MG63 (cell line): Measurements from ENCODE around the gene MACROD2. TPM values are rescaled to one million over a fixed set of nuclear protein-coding genes. Genes with fewer than 3 reads are reported as not detected.
"Not testable (repeated sequence)": the region's sequence is repeated elsewhere in the genome, so short reads cannot be mapped to it uniquely, and the experiment has no call there.

Experiments
- DNase-seq: peaks from one replicate; pipeline ENCODE4 v3.0.0-alpha.2; 2020
- H3K27me3 ChIP-seq: fragments of 250-450 bp; sonication (Bioruptor Pico); 2 replicates; pipeline ENCODE4 v1.5.1; 2020; ENCODE audit warnings: mild to moderate bottlenecking, moderate library complexity
- H3K36me3 ChIP-seq: fragments of 250-450 bp; sonication (Bioruptor Pico); 2 replicates; pipeline ENCODE4 v1.5.1; 2020; ENCODE audit warnings: mild to moderate bottlenecking, moderate library complexity
- H3K4me3 ChIP-seq: fragments of 250-450 bp; sonication (Bioruptor Pico); 2 replicates; pipeline ENCODE4 v1.5.1; 2020; ENCODE audit warnings: mild to moderate bottlenecking, moderate library complexity
- H3K9me3 ChIP-seq: fragments of 250-450 bp; sonication (Bioruptor Pico); 2 replicates; pipeline ENCODE4 v1.5.1; 2020; ENCODE audit warnings: mild to moderate bottlenecking, moderate library complexity
- total RNA-seq: library from RNA; depleted of rRNA; stranded (reverse); fragments of >200 nt; shearing (Covaris generic); gene quantifications from 2 replicates; pipeline ENCODE4 v1.2.3, GENCODE V29; 2014; ENCODE audit warnings: low replicate concordance

MACROD2 gene
- total RNA-seq, 1 experiment from 2014 or later, result 0.66 TPM

DNA sequence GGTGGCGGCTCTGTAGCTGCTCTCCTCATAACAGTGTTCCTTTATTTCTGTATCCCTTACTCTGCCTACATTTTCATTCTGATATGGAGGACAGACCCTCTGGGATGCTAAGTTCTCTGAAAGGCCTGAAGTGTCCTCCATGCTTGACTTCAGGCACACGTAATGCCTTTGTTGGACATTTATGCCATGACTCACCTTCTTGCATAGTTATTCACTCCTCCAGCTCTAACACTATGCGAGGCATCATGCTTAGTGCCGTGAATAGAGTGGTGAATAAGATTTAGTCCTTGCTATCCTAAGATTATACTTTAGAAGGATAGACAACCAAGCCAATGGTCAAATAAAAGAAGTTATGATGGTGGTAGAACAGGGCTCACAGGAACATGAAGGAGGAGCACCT, 1103.0 kb downstream of the MACROD2 start:
- H3K27me3 ChIP-seq, result no peaks in the 10 kb centered on the region
- no peak for DNase-seq
- H3K36me3 ChIP-seq, result no peaks in the 10 kb centered on the region
- no peak overlapping the region for H3K4me3 ChIP-seq
- no peaks in the 10 kb centered on the region for H3K9me3 ChIP-seq

DNA sequence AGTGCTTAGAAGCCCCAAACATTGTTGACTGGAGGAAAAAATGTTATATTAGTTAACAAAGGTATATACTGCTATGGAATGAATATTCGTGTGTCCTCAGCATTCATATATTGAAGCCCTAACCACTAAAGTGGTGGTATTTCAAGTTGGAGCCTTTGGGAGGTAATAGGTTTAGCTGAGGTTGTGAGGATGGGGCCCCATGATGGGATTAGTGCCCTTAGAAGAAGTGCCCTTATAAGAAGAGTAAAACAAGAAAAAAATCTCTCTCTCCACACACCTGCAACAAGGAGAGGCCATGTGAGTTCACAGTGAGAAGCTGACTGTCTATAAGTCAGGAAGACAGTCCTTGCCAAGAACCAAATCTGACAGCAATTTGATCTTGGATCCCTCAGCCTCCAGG, 1103.8 kb downstream of the MACROD2 start:
- Histone ChIP-seq H3K36me3 (no peaks in the 10 kb centered on the region), H3K4me3 (no peak overlapping the region), H3K9me3 (no peaks in the 10 kb centered on the region), H3K27me3 (no peaks in the 10 kb centered on the region)
- DNase-seq, result no peak

- no peak for DNase-seq
- no peaks in the 10 kb centered on the region for H3K9me3 ChIP-seq
Measured at GRCh38 chr20:15100506-15101160, 1105.3 kb downstream of the MACROD2 start.

DNA sequence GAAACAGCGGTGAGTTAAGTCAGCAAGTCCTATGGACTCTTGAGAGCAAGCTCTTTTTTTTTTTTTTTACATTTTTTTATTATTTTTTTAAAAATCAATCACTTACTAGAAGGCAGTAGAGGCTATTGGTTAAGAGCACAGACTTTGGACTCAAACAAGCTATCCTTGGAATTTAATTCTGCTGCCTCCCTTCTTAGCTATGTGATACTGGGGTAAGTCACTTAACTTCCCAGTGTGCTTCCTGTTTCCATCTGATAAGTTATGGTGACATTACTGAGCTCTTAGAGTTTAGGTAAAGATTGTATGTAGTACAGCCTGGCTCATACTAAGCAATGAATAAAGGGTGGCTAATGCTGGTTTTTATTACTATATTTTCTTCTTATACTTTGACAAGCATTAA, 1112.6 kb downstream of the MACROD2 start:
- DNase-seq, result no peak
- H3K36me3 ChIP-seq, result no peaks in the 10 kb centered on the region
- no peaks in the 10 kb centered on the region for H3K27me3 ChIP-seq
- H3K4me3 ChIP-seq, result no peak overlapping the region
- H3K9me3 ChIP-seq, result no peaks in the 10 kb centered on the region

More at GRCh38 chr20:15100506-15101160, 1105.3 kb downstream of the MACROD2 start:
- H3K36me3 ChIP-seq, result no peaks in the 10 kb centered on the region
- H3K27me3 ChIP-seq, result no peaks in the 10 kb centered on the region
- no peak overlapping the region for H3K4me3 ChIP-seq

DNA sequence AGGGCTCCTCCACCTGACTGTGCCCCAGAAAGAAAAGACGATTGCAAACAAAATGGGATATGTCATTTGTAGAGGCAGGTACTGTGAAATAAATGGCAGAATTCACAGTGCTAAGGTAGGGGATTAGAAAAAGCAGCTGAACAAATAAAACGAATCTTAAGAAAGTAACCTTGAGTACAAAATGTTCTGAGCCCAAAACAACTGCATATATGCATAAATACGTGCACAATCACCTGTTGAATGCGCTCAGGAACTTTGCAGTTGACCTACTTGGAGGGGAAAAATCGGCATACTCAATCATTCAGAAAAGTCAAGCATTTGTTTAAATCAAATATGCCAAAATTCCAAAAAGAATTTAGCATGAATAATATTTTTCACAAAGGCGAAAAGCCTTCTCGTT, 1114.2 kb downstream of the MACROD2 start:
- Histone ChIP-seq H3K27me3 (no peaks in the 10 kb centered on the region), H3K4me3 (no peak overlapping the region), H3K9me3 (no peaks in the 10 kb centered on the region), H3K36me3 (no peaks in the 10 kb centered on the region)
- no peak for DNase-seq

DNA sequence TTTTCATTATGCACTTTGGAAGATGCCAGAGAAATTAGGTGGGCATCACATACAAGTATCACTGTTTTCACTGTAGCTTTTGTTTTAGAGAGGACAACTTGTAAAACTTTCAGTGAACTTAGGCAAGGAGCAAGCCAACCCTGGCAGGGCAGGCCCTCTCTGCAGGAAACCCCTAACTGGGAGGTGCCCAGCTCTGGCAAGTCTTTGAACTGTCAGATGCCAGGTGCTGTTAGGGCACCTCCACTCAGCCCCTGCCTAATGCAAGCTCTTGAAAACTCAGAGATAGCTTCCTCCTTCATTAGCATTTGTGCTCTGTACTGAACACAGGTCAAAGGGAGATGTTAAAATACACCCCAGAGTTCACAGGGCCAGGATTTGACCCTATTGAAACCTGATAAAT, 1116.3 kb downstream of the MACROD2 start:
- Histone ChIP-seq H3K27me3 (no peaks in the 10 kb centered on the region), H3K9me3 (no peaks in the 10 kb centered on the region), H3K4me3 (no peak overlapping the region), H3K36me3 (no peaks in the 10 kb centered on the region)
- no peak for DNase-seq

DNA sequence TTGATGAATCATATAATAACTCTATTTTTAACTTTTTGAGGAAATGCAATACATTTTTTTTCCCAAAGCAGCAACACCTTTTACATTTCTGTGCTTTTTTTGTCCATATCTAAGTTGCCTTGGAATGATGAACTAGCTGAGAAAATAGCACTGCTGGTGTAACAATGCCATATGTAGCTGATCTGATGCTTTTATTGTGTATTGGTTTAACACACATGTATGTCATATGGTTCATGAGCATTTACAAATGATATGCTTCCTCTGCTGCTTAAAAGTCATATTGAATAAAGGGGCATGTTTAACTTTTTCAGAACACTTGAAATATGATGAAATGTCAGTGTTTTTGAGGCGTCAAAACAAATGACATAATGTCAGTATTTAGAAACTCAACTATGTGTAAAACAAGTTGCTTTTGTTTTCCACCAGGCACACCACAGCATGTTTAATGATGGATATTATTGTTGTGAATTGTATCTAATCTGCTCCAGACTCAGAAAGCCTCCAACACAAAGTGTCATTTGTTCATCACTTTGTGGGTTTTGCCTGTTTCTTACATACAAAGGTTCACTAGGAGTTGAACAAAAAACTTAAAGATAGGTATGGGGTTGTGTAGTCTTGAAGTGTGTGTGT, 1117.9 kb downstream of the MACROD2 start:
- Histone ChIP-seq H3K27me3 (no peaks in the 10 kb centered on the region), H3K4me3 (no peak overlapping the region), H3K36me3 (no peaks in the 10 kb centered on the region), H3K9me3 (no peaks in the 10 kb centered on the region)
- DNase-seq, result no peak

DNA sequence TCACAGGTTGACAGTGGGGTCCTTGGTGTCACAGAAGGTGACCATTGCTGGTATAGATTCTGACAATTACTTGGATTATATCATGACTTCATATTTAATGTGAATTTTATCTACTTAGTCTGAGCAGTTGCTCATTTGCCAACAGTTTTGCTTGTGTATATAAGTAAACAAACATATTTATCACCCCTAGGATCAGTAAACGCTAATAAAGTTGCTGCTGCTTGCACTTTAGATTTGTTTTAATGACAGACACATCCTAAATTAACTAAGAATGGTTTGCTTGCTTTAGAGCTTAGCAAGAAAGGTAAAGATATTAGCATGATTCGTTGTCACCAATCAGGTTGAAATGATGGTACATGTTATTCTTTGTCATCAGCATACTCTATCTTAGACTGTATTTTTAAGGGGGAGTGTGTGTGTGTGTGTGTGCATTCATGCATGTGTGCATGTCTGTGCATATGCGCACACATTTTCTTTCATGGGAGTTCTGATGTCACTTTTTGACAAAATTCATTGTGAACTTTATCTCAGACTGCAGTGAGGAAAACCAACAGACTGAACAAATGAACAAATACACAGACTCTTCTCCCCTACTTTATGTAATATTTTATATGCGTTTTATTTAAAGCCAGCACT, 1124.7 kb downstream of the MACROD2 start:
- Histone ChIP-seq H3K36me3 (no peaks in the 10 kb centered on the region), H3K4me3 (no peak overlapping the region), H3K27me3 (no peaks in the 10 kb centered on the region), H3K9me3 (no peaks in the 10 kb centered on the region)
- no peak for DNase-seq

DNA sequence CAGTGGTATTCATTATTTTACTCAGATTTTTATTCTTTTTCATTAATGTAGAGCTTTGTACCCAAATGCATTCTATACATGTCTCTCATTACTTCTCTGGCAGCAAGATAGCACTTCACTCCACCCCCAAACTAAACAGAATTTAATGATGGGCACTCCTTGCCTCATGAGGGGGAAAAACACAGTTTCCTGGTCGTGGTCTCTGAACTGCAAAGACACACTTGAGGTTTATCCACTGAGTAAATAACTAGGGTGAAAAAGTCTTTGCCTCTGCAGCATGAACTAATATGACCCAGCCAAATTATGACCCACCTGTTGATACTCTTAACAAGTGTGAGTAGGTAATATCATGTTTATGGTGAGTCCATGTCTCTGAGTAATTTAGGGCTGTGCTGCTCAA, 1127.3 kb downstream of the MACROD2 start:
- H3K36me3 ChIP-seq, result no peaks in the 10 kb centered on the region
- no peaks in the 10 kb centered on the region for H3K9me3 ChIP-seq

DNA sequence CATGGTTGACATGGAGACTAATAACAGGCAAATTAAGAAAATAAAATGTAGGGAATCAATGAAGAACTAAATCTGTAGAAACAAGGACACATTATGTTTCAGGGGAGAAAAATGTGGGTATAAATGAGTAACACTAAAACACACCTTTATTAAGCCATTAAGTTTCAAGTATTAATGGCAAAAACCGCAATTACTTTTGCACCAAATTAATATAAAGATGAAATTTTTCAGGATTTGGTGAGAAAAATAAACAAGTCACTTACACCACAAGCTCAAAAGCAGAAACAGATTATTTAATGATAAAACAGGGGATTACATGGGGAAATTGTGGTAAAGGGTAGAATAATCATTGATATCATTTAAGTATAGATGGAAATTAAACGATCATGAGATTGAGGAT, 1135.9 kb downstream of the MACROD2 start:
- DNase-seq, result no peak
- Histone ChIP-seq H3K36me3 (no peaks in the 10 kb centered on the region), H3K4me3 (no peak overlapping the region), H3K27me3 (no peaks in the 10 kb centered on the region), H3K9me3 (no peaks in the 10 kb centered on the region)

More for the DNA sequence above, 1127.3 kb downstream of the MACROD2 start:
- DNase-seq, result no peak
- Histone ChIP-seq H3K4me3 (no peak overlapping the region), H3K27me3 (no peaks in the 10 kb centered on the region)

- no peak for DNase-seq
- H3K9me3 ChIP-seq, result no peaks in the 10 kb centered on the region
Measured at GRCh38 chr20:15138548-15139126, 1143.3 kb downstream of the MACROD2 start.

GRCh38 chr20:15139522-15139921, 1144.2 kb downstream of the MACROD2 start:
- no peaks in the 10 kb centered on the region for H3K9me3 ChIP-seq
- no peaks in the 10 kb centered on the region for H3K36me3 ChIP-seq
- DNase-seq, result no peak
- no peak overlapping the region for H3K4me3 ChIP-seq
- H3K27me3 ChIP-seq, result no peaks in the 10 kb centered on the region

More at GRCh38 chr20:15138548-15139126, 1143.3 kb downstream of the MACROD2 start:
- H3K4me3 ChIP-seq, result no peak overlapping the region
- H3K36me3 ChIP-seq, result no peaks in the 10 kb centered on the region
- no peaks in the 10 kb centered on the region for H3K27me3 ChIP-seq

DNA sequence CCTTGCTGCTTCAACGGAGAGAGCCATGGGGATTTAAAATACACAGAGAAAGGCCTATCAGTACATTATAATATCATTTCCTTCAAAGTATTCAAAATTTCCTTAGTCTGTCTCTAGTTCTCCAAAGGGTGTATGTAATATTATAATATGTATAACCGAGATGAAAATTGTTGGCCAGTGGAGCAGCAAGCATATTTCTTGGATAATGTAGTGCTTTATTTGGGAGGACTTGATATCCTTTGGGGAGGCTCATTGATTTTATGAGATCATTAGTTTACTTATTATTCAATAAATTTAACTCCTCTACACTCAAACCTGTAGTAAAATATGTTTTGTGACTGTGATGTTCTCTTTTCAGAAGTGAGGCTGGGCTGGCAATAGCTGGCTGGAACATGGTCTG, 1145.0 kb downstream of the MACROD2 start:
- no peak overlapping the region for H3K4me3 ChIP-seq
- H3K27me3 ChIP-seq, result no peaks in the 10 kb centered on the region
- no peaks in the 10 kb centered on the region for H3K36me3 ChIP-seq
- H3K9me3 ChIP-seq, result no peaks in the 10 kb centered on the region
- no peak for DNase-seq

- not testable (repeated sequence) for H3K4me3 ChIP-seq, H3K36me3 ChIP-seq, H3K9me3 ChIP-seq, DNase-seq, H3K27me3 ChIP-seq
Measured at GRCh38 chr20:15140940-15141339, 1145.6 kb downstream of the MACROD2 start.

- no peak overlapping the region for H3K4me3 ChIP-seq
- H3K27me3 ChIP-seq, result no peaks in the 10 kb centered on the region
- DNase-seq, result no peak
- no peaks in the 10 kb centered on the region for H3K36me3 ChIP-seq
- no peaks in the 10 kb centered on the region for H3K9me3 ChIP-seq
Measured at GRCh38 chr20:15141861-15142260, 1146.5 kb downstream of the MACROD2 start.

DNA sequence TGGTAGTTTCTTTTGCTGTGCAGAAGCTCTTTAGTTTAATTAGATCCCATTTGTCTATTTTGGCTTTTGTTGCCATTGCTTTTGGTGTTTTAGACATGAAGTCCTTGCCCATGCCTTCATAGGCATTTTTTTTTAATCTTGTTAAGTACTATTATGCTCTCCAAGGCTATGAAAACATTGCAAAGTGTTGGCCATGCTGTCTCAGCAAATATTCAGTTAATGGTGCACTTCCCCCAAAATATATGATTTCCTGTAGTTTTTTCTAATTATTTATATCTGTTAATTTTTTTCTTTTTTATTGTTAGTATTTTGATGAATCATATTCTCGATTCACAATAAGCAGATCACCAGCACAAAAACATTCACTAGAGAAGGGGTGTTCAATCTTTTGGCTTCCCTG, 1148.2 kb downstream of the MACROD2 start:
- DNase-seq, result no peak
- no peaks in the 10 kb centered on the region for H3K27me3 ChIP-seq
- H3K4me3 ChIP-seq, result no peak overlapping the region
- no peaks in the 10 kb centered on the region for H3K36me3 ChIP-seq
- H3K9me3 ChIP-seq, result no peaks in the 10 kb centered on the region

- H3K36me3 ChIP-seq, result no peaks in the 10 kb centered on the region
- no peak for DNase-seq
- no peak overlapping the region for H3K4me3 ChIP-seq
- no peaks in the 10 kb centered on the region for H3K9me3 ChIP-seq
- no peaks in the 10 kb centered on the region for H3K27me3 ChIP-seq
Measured at GRCh38 chr20:15144916-15145315, 1149.6 kb downstream of the MACROD2 start.
